OCI-LY7 (cell line): ENCODE data around the gene SLC25A47.

Source experiments
- EZH2phosphoT487 ChIP-seq: fragments of 200-600 bp; sonication (generic); IDR thresholded peaks from 2 replicates; pipeline ENCODE4 v1.6.1; 2018; ENCODE audit warnings: low read depth, borderline replicate concordance, mild to moderate bottlenecking, mixed run types, antibody characterized with exemption, low read length, moderate library complexity, mixed read lengths
- TF ChIP-seq, protein P1 (sequence below): fragments of 200-600 bp; sonication (generic); conservative IDR thresholded peaks from 2 replicates; pipeline ENCODE4 v1.5.1; 2014; ENCODE audit warnings: mild to moderate bottlenecking, antibody characterized with exemption, low read length, moderate library complexity, mixed read lengths

DNA sequence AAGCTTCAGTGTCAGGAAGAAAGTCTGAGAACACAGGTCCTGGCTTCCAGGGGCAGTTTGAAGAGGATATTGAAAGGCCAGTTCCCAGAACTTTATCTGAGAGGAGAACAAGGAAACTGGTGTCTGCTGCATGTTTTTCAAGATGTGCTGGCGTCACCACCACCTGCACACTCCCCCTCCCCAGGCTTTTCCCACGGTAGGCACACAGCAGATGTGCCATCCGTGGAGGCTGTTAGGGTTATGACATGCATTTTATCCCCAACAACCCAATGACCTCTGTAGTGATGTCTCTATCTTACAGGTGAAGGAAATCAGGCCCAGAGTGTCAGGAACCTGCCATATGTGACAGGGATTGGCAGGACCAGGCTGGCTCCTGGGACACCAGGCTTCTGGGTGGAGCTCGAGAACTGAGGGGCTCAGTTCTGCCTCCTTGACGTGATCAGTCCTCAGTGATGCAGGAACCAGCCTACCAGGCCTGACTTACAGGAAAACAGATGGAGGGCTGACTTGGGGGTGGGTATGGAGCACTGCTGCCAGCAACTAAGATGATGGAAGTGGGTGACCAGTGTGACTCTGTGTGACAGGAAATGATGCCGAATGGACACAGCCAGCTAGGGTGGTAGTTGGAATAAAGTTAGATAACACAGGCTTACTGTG is 16.8 kb downstream of the SLC25A47 start:
- TF ChIP-seq, protein P1, sequence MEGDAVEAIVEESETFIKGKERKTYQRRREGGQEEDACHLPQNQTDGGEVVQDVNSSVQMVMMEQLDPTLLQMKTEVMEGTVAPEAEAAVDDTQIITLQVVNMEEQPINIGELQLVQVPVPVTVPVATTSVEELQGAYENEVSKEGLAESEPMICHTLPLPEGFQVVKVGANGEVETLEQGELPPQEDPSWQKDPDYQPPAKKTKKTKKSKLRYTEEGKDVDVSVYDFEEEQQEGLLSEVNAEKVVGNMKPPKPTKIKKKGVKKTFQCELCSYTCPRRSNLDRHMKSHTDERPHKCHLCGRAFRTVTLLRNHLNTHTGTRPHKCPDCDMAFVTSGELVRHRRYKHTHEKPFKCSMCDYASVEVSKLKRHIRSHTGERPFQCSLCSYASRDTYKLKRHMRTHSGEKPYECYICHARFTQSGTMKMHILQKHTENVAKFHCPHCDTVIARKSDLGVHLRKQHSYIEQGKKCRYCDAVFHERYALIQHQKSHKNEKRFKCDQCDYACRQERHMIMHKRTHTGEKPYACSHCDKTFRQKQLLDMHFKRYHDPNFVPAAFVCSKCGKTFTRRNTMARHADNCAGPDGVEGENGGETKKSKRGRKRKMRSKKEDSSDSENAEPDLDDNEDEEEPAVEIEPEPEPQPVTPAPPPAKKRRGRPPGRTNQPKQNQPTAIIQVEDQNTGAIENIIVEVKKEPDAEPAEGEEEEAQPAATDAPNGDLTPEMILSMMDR, result no peak
- TF ChIP-seq EZH2phosphoT487, result no peak
